Cardiac muscle cell (in vitro differentiated cells and primary cell): ENCODE data around the gene WDR35. TPM values are rescaled to one million over a fixed set of nuclear protein-coding genes. Genes with fewer than 3 reads are reported as not detected.
A peak's percentile ranks its signal among the peaks of the same experiment; 100 is the strongest.

ENCODE experiments used
- DNase-seq, 2 donors: peaks; one replicate each; pipeline versions ENCODE4 v3.0.0 to v3.0.0-alpha.2; 2010 to 2017; ENCODE audit warnings: low read depth in 1 of 2, low spot score in 1 of 2
- H3K27ac ChIP-seq: fragments of 200-600 bp; sonication (generic); 2 replicates; pipeline ENCODE4 v1.5.1; 2016
- H3K27me3 ChIP-seq: fragments of 200-600 bp; sonication (generic); 2 replicates; pipeline ENCODE4 v1.6.0; 2016; ENCODE audit warnings: control low read depth
- H3K36me3 ChIP-seq: fragments of 200-600 bp; sonication (generic); 2 replicates; pipeline ENCODE4 v1.5.1; 2016; ENCODE audit warnings: control low read depth
- H3K4me1 ChIP-seq: fragments of 200-600 bp; sonication (generic); 2 replicates; pipeline ENCODE4 v1.8.1; 2017; ENCODE audit warnings: low read depth, mild to moderate bottlenecking, mixed run types
- H3K4me3 ChIP-seq: fragments of 200-600 bp; sonication (generic); 2 replicates; pipeline ENCODE4 v1.5.1; 2016; ENCODE audit warnings: mild to moderate bottlenecking
- H3K9me3 ChIP-seq: fragments of 200-600 bp; sonication (generic); 2 replicates; pipeline ENCODE4 v1.5.1; 2017; ENCODE audit warnings: low read depth, mild to moderate bottlenecking, control low read depth
- CTCF ChIP-seq: IDR thresholded peaks from 2 replicates; pipeline ENCODE4 v1.5.1; 2012; ENCODE audit warnings: low read depth, mild to moderate bottlenecking, low read length
- polyA plus RNA-seq: library from polyadenylated mRNA; unstranded; fragments of >200 nt; fragmentation: Nextera tagmentation; extraction: Ambion mirVana; gene quantifications from 2 replicates; pipeline ENCODE4 v1.2.1, GENCODE V29; 2016
- total RNA-seq: library from RNA; depleted of rRNA; stranded (reverse); fragments of >200 nt; gene quantifications from 2 replicates; pipeline ENCODE4 v1.2.3, GENCODE V29; 2016

WDR35 gene
- total and polyA plus RNA-seq, 2 experiments from 2014 or later = 4.8 to 10.1 TPM

- DNase-seq = peak; percentile 5 to 25
- Histone ChIP-seq H3K27me3 (no peaks in the 10 kb centered on the region), H3K4me1 (peaks cover 31% of the 10 kb centered on the region), H3K9me3 (no peaks in the 10 kb centered on the region), H3K4me3 (no peak overlapping the region), H3K36me3 (peaks cover 4% of the 10 kb centered on the region), H3K27ac (no peak overlapping the region)
- TF ChIP-seq CTCF = no peak
Measured at GRCh38 chr2:19942199-19942598, 47.7 kb downstream of the WDR35 start.

GRCh38 chr2:19937004-19937403 is 52.9 kb downstream of the WDR35 start:
- Histone ChIP-seq H3K4me3 (no peak overlapping the region), H3K27me3 (no peaks in the 10 kb centered on the region), H3K9me3 (no peaks in the 10 kb centered on the region), H3K27ac (no peak overlapping the region), H3K4me1 (peaks cover 8% of the 10 kb centered on the region), H3K36me3 (peaks cover 24% of the 10 kb centered on the region)
- TF ChIP-seq CTCF = no peak
- no peak for DNase-seq

- Histone ChIP-seq H3K27me3 (no peaks in the 10 kb centered on the region), H3K9me3 (no peaks in the 10 kb centered on the region), H3K36me3 (peaks cover 31% of the 10 kb centered on the region), H3K4me3 (no peak overlapping the region), H3K27ac (no peak overlapping the region), H3K4me1 (peaks cover 4% of the 10 kb centered on the region)
- no peak for TF ChIP-seq CTCF
- DNase-seq = no peak
Measured at GRCh38 chr2:19936203-19936602, 53.7 kb downstream of the WDR35 start.

DNA sequence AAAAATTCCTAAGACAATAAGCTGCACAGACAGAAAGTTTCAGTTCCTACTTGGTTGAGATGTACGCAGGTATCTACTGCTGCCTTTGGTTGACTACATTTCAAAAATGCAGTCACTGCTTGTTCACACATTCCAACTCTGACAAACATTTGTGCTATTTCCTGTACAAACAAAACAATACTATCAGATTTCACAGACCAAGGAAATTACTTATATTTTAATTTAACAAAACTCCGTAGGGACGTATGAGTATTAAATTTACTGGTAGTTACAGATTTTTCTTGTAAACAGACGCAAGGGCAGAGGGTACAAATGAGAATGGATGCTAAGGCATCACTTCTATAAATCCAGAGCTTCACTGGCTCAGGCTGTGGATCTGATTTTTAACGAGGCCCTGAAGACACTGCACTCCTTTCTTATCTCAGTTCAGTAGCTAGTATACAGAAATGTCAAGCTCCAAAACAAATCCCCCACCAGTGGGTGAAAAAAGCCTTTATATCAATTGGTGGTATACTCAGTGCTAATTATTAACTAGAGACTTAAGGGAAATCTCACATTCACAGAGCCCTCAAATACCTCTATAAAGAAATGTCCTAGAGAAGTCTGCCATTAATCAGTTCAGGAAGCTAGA is 56.4 kb downstream of the WDR35 start:
- no peak for TF ChIP-seq CTCF
- DNase-seq = peak in 1 of 2 donors; percentile 80
- no peak overlapping the region for H3K4me3 ChIP-seq
- peaks cover 4% of the 10 kb centered on the region for H3K4me1 ChIP-seq
- H3K27ac ChIP-seq = peak overlapping the region; percentile 54
- H3K9me3 ChIP-seq = no peaks in the 10 kb centered on the region
- H3K27me3 ChIP-seq = no peaks in the 10 kb centered on the region
- peaks cover 43% of the 10 kb centered on the region for H3K36me3 ChIP-seq

GRCh38 chr2:19932928-19933327 is 57.0 kb downstream of the WDR35 start:
- no peaks in the 10 kb centered on the region for H3K9me3 ChIP-seq
- TF ChIP-seq CTCF = no peak
- H3K4me3 ChIP-seq = no peak overlapping the region
- DNase-seq = no peak
- no peaks in the 10 kb centered on the region for H3K27me3 ChIP-seq
- peak overlapping the region; percentile 54 for H3K27ac ChIP-seq
- peaks cover 4% of the 10 kb centered on the region for H3K4me1 ChIP-seq
- H3K36me3 ChIP-seq = peaks cover 42% of the 10 kb centered on the region
